H9 (cell line): Measurements from ENCODE around the gene HAVCR1. TPM values are rescaled to one million over a fixed set of nuclear protein-coding genes. Genes with fewer than 3 reads are reported as not detected.

ENCODE experiments used
- DNase-seq: peaks from one replicate; pipeline ENCODE4 v3.0.0-alpha.2; 2017
- H2AFZ ChIP-seq: one replicate; pipeline ENCODE4 v1.6.1; 2013; ENCODE audit warnings: mild to moderate bottlenecking, low read length, control low read depth, moderate library complexity
- H2AK5ac ChIP-seq: 2 replicates; pipeline ENCODE4 v1.6.1; 2013; ENCODE audit warnings: low read length, control low read depth, mixed read lengths; ENCODE audit not compliant: insufficient read length
- H2BK120ac ChIP-seq: one replicate; pipeline ENCODE4 v1.6.1; 2013; ENCODE audit warnings: low read depth, mild to moderate bottlenecking, low read length, control low read depth, inconsistent platforms; ENCODE audit not compliant: poor library complexity, severe bottlenecking
- H2BK12ac ChIP-seq: 2 replicates; pipeline ENCODE4 v1.6.1; 2013; ENCODE audit warnings: low read length, control low read depth, mixed read lengths, low read depth; ENCODE audit not compliant: insufficient read length
- H2BK15ac ChIP-seq: 2 replicates; pipeline ENCODE4 v1.6.1; 2013; ENCODE audit warnings: low read depth, low read length, control low read depth
- H2BK20ac ChIP-seq: one replicate; pipeline ENCODE4 v1.6.1; 2013; ENCODE audit warnings: low read depth, mild to moderate bottlenecking, low read length, control low read depth, inconsistent platforms; ENCODE audit not compliant: poor library complexity, severe bottlenecking
- H2BK5ac ChIP-seq: 2 replicates; pipeline ENCODE4 v1.6.1; 2013; ENCODE audit warnings: low read length, control low read depth, mixed read lengths; ENCODE audit not compliant: insufficient read length
- H3K14ac ChIP-seq: 2 replicates; pipeline ENCODE4 v1.6.1; 2013; ENCODE audit warnings: low read length, control low read depth; ENCODE audit not compliant: insufficient read depth
- H3K18ac ChIP-seq: 2 replicates; pipeline ENCODE4 v1.6.1; 2013; ENCODE audit warnings: low read depth, mild to moderate bottlenecking, mixed read lengths, low read length, control low read depth; ENCODE audit not compliant: insufficient read length
- H3K23ac ChIP-seq: 2 replicates; pipeline ENCODE4 v1.6.1; 2013; ENCODE audit warnings: low read length, control low read depth, mixed read lengths, low read depth; ENCODE audit not compliant: insufficient read length
- H3K23me2 ChIP-seq: 2 replicates; pipeline ENCODE4 v1.6.1; 2013; ENCODE audit warnings: low read depth, mild to moderate bottlenecking, mixed read lengths, low read length, control low read depth; ENCODE audit not compliant: insufficient read length, poor library complexity, severe bottlenecking
- H3K27ac ChIP-seq: 2 replicates; pipeline ENCODE4 v1.5.1; 2013; ENCODE audit warnings: low read length, control low read depth, mixed read lengths, low read depth; ENCODE audit not compliant: insufficient read length
- H3K27me3 ChIP-seq: 2 replicates; pipeline ENCODE4 v1.6.1; 2013; ENCODE audit warnings: low read length, control low read depth, inconsistent platforms; ENCODE audit not compliant: insufficient read depth
- H3K4ac ChIP-seq: 2 replicates; pipeline ENCODE4 v1.6.1; 2013; ENCODE audit warnings: low read depth, mild to moderate bottlenecking, control low read depth, inconsistent platforms, low read length, moderate library complexity
- H3K4me1 ChIP-seq: 2 replicates; pipeline ENCODE4 v1.6.1; 2013; ENCODE audit warnings: low read length, control low read depth, inconsistent platforms; ENCODE audit not compliant: insufficient read depth
- H3K4me2 ChIP-seq: 2 replicates; pipeline ENCODE4 v1.6.1; 2013; ENCODE audit warnings: low read length, control low read depth, mixed read lengths; ENCODE audit not compliant: insufficient read length, insufficient read depth
- H3K56ac ChIP-seq: 2 replicates; pipeline ENCODE4 v1.6.1; 2013; ENCODE audit warnings: low read depth, mild to moderate bottlenecking, mixed read lengths, low read length, control low read depth; ENCODE audit not compliant: insufficient read length
- H3K79me1 ChIP-seq: 2 replicates; pipeline ENCODE4 v1.6.1; 2013; ENCODE audit warnings: low read depth, mild to moderate bottlenecking, moderate library complexity, low read length, control low read depth, inconsistent platforms; ENCODE audit not compliant: insufficient read depth, poor library complexity, severe bottlenecking
- H3K79me2 ChIP-seq: 2 replicates; pipeline ENCODE4 v1.6.1; 2013; ENCODE audit warnings: low read length, control low read depth, inconsistent platforms; ENCODE audit not compliant: insufficient read depth
- H3K9ac ChIP-seq: 2 replicates; pipeline ENCODE4 v1.6.1; 2013; ENCODE audit warnings: low read length, control low read depth, mixed read lengths; ENCODE audit not compliant: insufficient read length; ENCODE audit errors: extremely low read depth
- H3K9me3 ChIP-seq: one replicate; pipeline ENCODE4 v1.6.1; 2013; ENCODE audit warnings: low read depth, low read length, inconsistent platforms; ENCODE audit not compliant: control insufficient read depth
- H3T11ph ChIP-seq: one replicate; pipeline ENCODE4 v1.6.1; 2013; ENCODE audit warnings: mild to moderate bottlenecking, low read length, control low read depth, inconsistent platforms
- H4K20me1 ChIP-seq: one replicate; pipeline ENCODE4 v1.6.1; 2013; ENCODE audit not compliant: control insufficient read depth, insufficient read length, insufficient read depth
- H4K5ac ChIP-seq: 2 replicates; pipeline ENCODE4 v1.6.1; 2013; ENCODE audit warnings: low read depth, mild to moderate bottlenecking, mixed read lengths, low read length, control low read depth; ENCODE audit not compliant: insufficient read length
- H4K8ac ChIP-seq: replicated peaks from 2 replicates; pipeline ENCODE4 v1.6.1; 2013; ENCODE audit warnings: low read length, control low read depth, mixed read lengths, low read depth; ENCODE audit not compliant: insufficient read length
- H4K91ac ChIP-seq: 2 replicates; pipeline ENCODE4 v1.6.1; 2013; ENCODE audit warnings: low read depth, mild to moderate bottlenecking, moderate library complexity, mixed read lengths, low read length, control low read depth; ENCODE audit not compliant: insufficient read length
- H3K27ac Mint-ChIP-seq, 3 experiments: 2 replicates in 2 of 3; 3 replicates in 1 of 3; pipeline ENCODE4 v1.8.0; 2020 to 2021; ENCODE audit warnings: mixed read lengths in 3 of 3, mild to moderate bottlenecking in 1 of 3, moderate library complexity in 1 of 3
- H3K27me3 Mint-ChIP-seq: 2 replicates; pipeline ENCODE4 v1.8.0; 2021; ENCODE audit warnings: low read depth, mild to moderate bottlenecking, moderate library complexity, mixed read lengths
- H3K36me3 Mint-ChIP-seq, 3 experiments: 2 replicates in 2 of 3; 3 replicates in 1 of 3; pipeline ENCODE4 v1.8.0; 2020 to 2021; ENCODE audit warnings: low read depth in 3 of 3, mixed read lengths in 3 of 3; ENCODE audit not compliant: insufficient read depth in 1 of 3
- H3K4me1 Mint-ChIP-seq, 2 experiments: 2 replicates each; pipeline ENCODE4 v1.8.0; 2020; ENCODE audit warnings: mixed read lengths in 2 of 2
- H3K4me3 Mint-ChIP-seq, 2 experiments: 2 replicates in 1 of 2; 3 replicates in 1 of 2; pipeline ENCODE4 v1.8.0; 2020 to 2021; ENCODE audit warnings: mild to moderate bottlenecking in 2 of 2, mixed read lengths in 2 of 2, moderate library complexity in 1 of 2
- H3K9me3 Mint-ChIP-seq, 2 experiments: 2 replicates in 1 of 2; 3 replicates in 1 of 2; pipeline ENCODE4 v1.8.0; 2020; ENCODE audit warnings: mild to moderate bottlenecking in 2 of 2, mixed read lengths in 2 of 2, moderate library complexity in 1 of 2
- CTCF ChIP-seq: fragments of 200-600 bp; sonication (generic); conservative IDR thresholded peaks from 3 replicates; pipeline ENCODE4 v1.8.0; 2021; ENCODE audit warnings: antibody characterized with exemption, mild to moderate bottlenecking
- WGBS: extraction: QIAGEN DNeasy Blood & Tissue Kit; methylation state at CpG from one replicate; pipeline ENCODE4 v1.1.7; 2013; ENCODE audit warnings: missing lambda C conversion rate, low lambda C conversion rate, mixed read lengths; ENCODE audit not compliant: insufficient read length; ENCODE audit errors: extremely low coverage; 5-methylcytosine and 5-hydroxymethylcytosine counted together
- total RNA-seq: library from RNA; stranded (reverse); gene quantifications from 2 replicates; pipeline ENCODE4 v1.2.1, GENCODE V29; 2021

Gene HAVCR1
- total RNA-seq, 1 experiment from 2014 or later, result not detected

GRCh38 chr5:157030692-157031091, 28.2 kb downstream of the HAVCR1 start:
- TF ChIP-seq CTCF, result no peak
- no peak overlapping the region for H4K91ac ChIP-seq
- no peak overlapping the region for H3K14ac ChIP-seq
- H3K27me3 Mint-ChIP-seq, result no peaks in the 10 kb centered on the region; the same call in 1 of the 2 replicates
- H3K79me2 ChIP-seq, result no peaks in the 10 kb centered on the region
- no peak overlapping the region for H2BK120ac ChIP-seq
- H3K23me2 ChIP-seq, result no peaks in the 10 kb centered on the region
- no peak overlapping the region for H3K27ac Mint-ChIP-seq
- no peak overlapping the region for H3K9ac ChIP-seq
- H2BK12ac ChIP-seq, result no peak overlapping the region
- no peaks in the 10 kb centered on the region; the same call in 1 of the 2 replicates for H3K4me1 ChIP-seq
- no peak overlapping the region for H2BK20ac ChIP-seq
- no peak overlapping the region for H4K8ac ChIP-seq
- no peak overlapping the region for H3K18ac ChIP-seq
- H3K36me3 Mint-ChIP-seq, result no peaks in the 10 kb centered on the region; a peak in 1 of 7 replicates
- H2BK5ac ChIP-seq, result no peak overlapping the region
- no peak overlapping the region for H3K56ac ChIP-seq
- H2AFZ ChIP-seq, result no peak overlapping the region
- no peak for DNase-seq
- no peak overlapping the region for H2AK5ac ChIP-seq
- no peak overlapping the region for H3T11ph ChIP-seq
- WGBS, result no CpG with 5 or more reads among the region's 3 CpGs
- no peaks in the 10 kb centered on the region for H3K27me3 ChIP-seq
- H3K4me1 Mint-ChIP-seq, result peaks cover 21 to 22% of the 10 kb centered on the region in 2 experiments
- H3K4me2 ChIP-seq, result no peak overlapping the region
- no peak overlapping the region for H3K4me3 Mint-ChIP-seq
- H3K79me1 ChIP-seq, result no peaks in the 10 kb centered on the region
- H3K27ac ChIP-seq, result no peak overlapping the region
- no peak overlapping the region for H2BK15ac ChIP-seq
- no peak overlapping the region for H3K23ac ChIP-seq
- no peaks in the 10 kb centered on the region for H4K20me1 ChIP-seq
- H3K9me3 Mint-ChIP-seq, result no peaks in the 10 kb centered on the region
- H4K5ac ChIP-seq, result no peak overlapping the region
- H3K4ac ChIP-seq, result no peak overlapping the region
- H3K9me3 ChIP-seq, result no peaks in the 10 kb centered on the region
